CD4-positive, alpha-beta T cell treated with Interleukin-15 for 4 hours (primary cell): ENCODE measurements around the gene CEP85.
A peak's percentile ranks its signal among the peaks of the same experiment; 100 is the strongest.

ENCODE experiments used
- DNase-seq: peaks from one replicate; pipeline ENCODE4 v3.0.0-alpha.2; 2020; ENCODE audit warnings: low spot score

Gene CEP85

GRCh38 chr1:26277719-26278118 is 43.7 kb downstream of the CEP85 start:
- no peak for DNase-seq

- DNase-seq = no peak
These were observed 44.3 kb downstream of the CEP85 start for GRCh38 chr1:26278303-26278702.

GRCh38 chr1:26278724-26279455 is 44.9 kb downstream of the CEP85 start:
- peak; percentile 30 for DNase-seq

- peak; percentile 83 for DNase-seq
These were observed 45.7 kb downstream of the CEP85 start, which contains the start of gene SH3BGRL3 for GRCh38 chr1:26279456-26280332. TSS of gene SH3BGRL3 (plus strand) at chr1:26280086. CDS start at chr1:26280156, 70 bp downstream.

GRCh38 chr1:26280333-26281042 is 46.5 kb downstream of the CEP85 start:
- DNase-seq = peak; percentile 25

- no peak for DNase-seq
These were observed 47.3 kb downstream of the CEP85 start for GRCh38 chr1:26281091-26281958.

- no peak for DNase-seq
These were observed 48.0 kb downstream of the CEP85 start for GRCh38 chr1:26281971-26282370.

- no peak for DNase-seq
These were observed 48.5 kb downstream of the CEP85 start for GRCh38 chr1:26282401-26282918.

- DNase-seq = no peak
These were observed 49.4 kb downstream of the CEP85 start for GRCh38 chr1:26283279-26283853.

GRCh38 chr1:26283871-26284596 is 50.0 kb downstream of the CEP85 start:
- no peak for DNase-seq

GRCh38 chr1:26284597-26285347 is 50.8 kb downstream of the CEP85 start:
- DNase-seq = peak; percentile 97

- DNase-seq = no peak
These were observed 51.5 kb downstream of the CEP85 start for GRCh38 chr1:26285366-26286063.

GRCh38 chr1:26286064-26286416 is 52.0 kb downstream of the CEP85 start:
- DNase-seq = no peak

GRCh38 chr1:26287033-26287711 is 53.2 kb downstream of the CEP85 start:
- DNase-seq = peak; percentile 82

- DNase-seq = no peak
These were observed 53.8 kb downstream of the CEP85 start for GRCh38 chr1:26287811-26288210.

- DNase-seq = peak; percentile 82
These were observed 54.4 kb downstream of the CEP85 start for GRCh38 chr1:26288311-26288941.

- peak; percentile 35 for DNase-seq
These were observed 55.4 kb downstream of the CEP85 start for GRCh38 chr1:26289158-26290059.
